Gastrocnemius medialis (tissue), 4 donors: ENCODE measurements around the gene RNF224. TPM values are rescaled to one million over a fixed set of nuclear protein-coding genes. Genes with fewer than 3 reads are reported as not detected.

Experiments
- ATAC-seq, 2 donors: fragments of 150-250 bp; one replicate each; pipeline ENCODE4 v1.9.1; 2016
- DNase-seq, 2 donors: peaks; one replicate each; pipeline ENCODE4 v3.0.0-alpha.2; 2019
- H3K27ac ChIP-seq, 4 donors: fragments of 200-600 bp; sonication (generic); 1 replicate in 1 of 4; 2 replicates in 3 of 4; pipeline ENCODE4 v1.5.1; 2016 to 2018; ENCODE audit warnings: mild to moderate bottlenecking in 2 of 4, moderate library complexity in 1 of 4
- H3K27me3 ChIP-seq, 3 donors: fragments of 200-600 bp; sonication (generic) in 2 of 3; 1 replicate in 1 of 3; 2 replicates in 2 of 3; pipeline versions ENCODE4 v1.5.1 to v1.6.0; 2016 to 2019; ENCODE audit warnings: mild to moderate bottlenecking in 1 of 3, moderate library complexity in 1 of 3
- H3K36me3 ChIP-seq, 2 donors: fragments of 200-600 bp; sonication (generic) in 1 of 2; one replicate each; pipeline ENCODE4 v1.5.1; 2017 to 2018
- H3K4me1 ChIP-seq, 2 donors: fragments of 200-600 bp; sonication (generic) in 1 of 2; one replicate each; pipeline ENCODE4 v1.5.1; 2016 to 2017; ENCODE audit warnings: mild to moderate bottlenecking in 2 of 2
- H3K4me3 ChIP-seq, 4 donors: fragments of 200-600 bp; sonication (generic) in 3 of 4; 1 replicate in 1 of 4; 2 replicates in 3 of 4; pipeline ENCODE4 v1.5.1; 2016 to 2019; ENCODE audit warnings: mild to moderate bottlenecking in 2 of 4
- H3K9me3 ChIP-seq, 3 donors: fragments of 200-600 bp; sonication (generic) in 2 of 3; 1 replicate in 1 of 3; 2 replicates in 2 of 3; pipeline ENCODE4 v1.5.1; 2016 to 2019
- CTCF ChIP-seq, 5 experiments: fragments of 450-650 bp in 3 of 5; fragments of 200-600 bp in 2 of 5; sonication (generic) in 2 of 5; IDR thresholded peaks in 4 of 5; conservative IDR thresholded peaks in 1 of 5; 1 replicate in 4 of 5; 2 replicates in 1 of 5; pipeline ENCODE4 v1.5.1; 2016 to 2019; ENCODE audit warnings: antibody characterized with exemption in 5 of 5, mild to moderate bottlenecking in 3 of 5, moderate library complexity in 3 of 5
- POLR2A ChIP-seq, 2 donors: fragments of 450-650 bp; IDR thresholded peaks; one replicate each; pipeline ENCODE4 v1.6.1; 2017; ENCODE audit warnings: antibody characterized with exemption in 2 of 2, mild to moderate bottlenecking in 2 of 2, moderate library complexity in 2 of 2
- in situ Hi-C, 4 donors: fragments of 200-750 bp; cut with MboI; loops; one replicate each; pipeline versions ENCODE4 v1.15.0 to v1.8.0; 2017; ENCODE audit warnings: low sequenced_read_pairs in 4 of 4
- intact Hi-C: fragments of 100-400 bp; cut with DNase I; formaldehyde crosslinking; loops from one replicate; pipeline ENCODE4 v1.15.1; 2023; ENCODE audit warnings: low total_unique reads
- total RNA-seq, 4 donors: library from RNA; depleted of rRNA; stranded (reverse); fragments of >200 nt; gene quantifications; one replicate each; pipeline versions ENCODE4 v1.1.0 to v1.2.3, GENCODE V29; 2016

RNF224 gene
- total RNA-seq, 4 donors from 2014 or later = not detected

GRCh38 chr9:137252555-137253506 lies 25.5 kb downstream of the RNF224 start:
- in situ Hi-C loops = no loop called here
- DNase-seq = no peak
- Histone ChIP-seq H3K36me3 (peaks cover 0 to 11% of the 10 kb centered on the region in 2 donors), H3K4me3 (no peak overlapping the region), H3K27ac (no peak overlapping the region), H3K9me3 (no peaks in the 10 kb centered on the region), H3K27me3 (no peaks in the 10 kb centered on the region), H3K4me1 (peaks cover 24 to 32% of the 10 kb centered on the region in 2 donors)
- ATAC-seq = no peak
- no peak for TF ChIP-seq POLR2A (IDR thresholded peaks at IDR 0.05)
- no peak for TF ChIP-seq CTCF (IDR thresholded peaks at IDR 0.05 in 4 of 5, conservative IDR thresholded peaks at IDR 0.05 in 1 of 5)
- intact Hi-C loops = no loop called here

GRCh38 chr9:137253717-137254623 lies 26.7 kb downstream of the RNF224 start:
- ATAC-seq = no peak
- Histone ChIP-seq H3K9me3 (no peaks in the 10 kb centered on the region), H3K27ac (peak overlapping the region; percentile 68 to 91 (median 81)), H3K4me1 (peaks cover 22 to 29% of the 10 kb centered on the region in 2 donors), H3K36me3 (peaks cover 0 to 21% of the 10 kb centered on the region in 2 donors), H3K4me3 (peak overlapping the region; percentile 77 to 99 (median 92)), H3K27me3 (no peaks in the 10 kb centered on the region)
- no peak for DNase-seq
- in situ Hi-C loops = no loop called here
- intact Hi-C loops = no loop called here
- TF ChIP-seq POLR2A (IDR thresholded peaks at IDR 0.05) = no peak
- no peak for TF ChIP-seq CTCF (IDR thresholded peaks at IDR 0.05 in 4 of 5, conservative IDR thresholded peaks at IDR 0.05 in 1 of 5)

GRCh38 chr9:137254624-137255447 lies 27.5 kb downstream of the RNF224 start, which contains the start of gene NELFB:
Gene NELFB (plus strand): TSS chr9:137255327.
- Histone ChIP-seq H3K4me1 (peaks cover 22 to 29% of the 10 kb centered on the region in 2 donors), H3K4me3 (peak within 1 kb of the TSS; percentile 77 to 99 (median 92)), H3K27me3 (no peaks in the 10 kb centered on the region), H3K9me3 (no peaks in the 10 kb centered on the region), H3K36me3 (peaks cover 0 to 26% of the 10 kb centered on the region in 2 donors), H3K27ac (peak within 1 kb of the TSS; percentile 68 to 91 (median 81))
- in situ Hi-C loops = no loop called here
- DNase-seq = peak; percentile 79 to 85
- peak; percentile 91 to 94 for ATAC-seq
- TF ChIP-seq CTCF (IDR thresholded peaks at IDR 0.05 in 4 of 5, conservative IDR thresholded peaks at IDR 0.05 in 1 of 5) (peak in 3 of 5 experiments; percentile 8 to 36 (median 28)), POLR2A (IDR thresholded peaks at IDR 0.05) (peak; percentile 71 to 79)
- intact Hi-C loops = loop anchor here (1.0 kb wide), 2 partner anchors 14 to 32 kb away; partner anchors contain the start of gene TUBB4B
